HepG2 (cell line): ENCODE measurements around the gene E2F1. TPM values are rescaled to one million over a fixed set of nuclear protein-coding genes. Genes with fewer than 3 reads are reported as not detected.

ENCODE experiments used
- ADNP ChIP-seq: sonication (generic); formaldehyde crosslinking; IDR thresholded peaks from 2 replicates; pipeline ENCODE4 v1.4.0; 2020; ENCODE audit warnings: missing genetic modification reagents
- CBX2 ChIP-seq, 2 experiments: fragments of 200-600 bp in 1 of 2; sonication (generic); formaldehyde crosslinking in 1 of 2; IDR thresholded peaks; 2 replicates each; pipeline versions ENCODE4 v1.7.0 to v1.8.1; 2018 to 2022; ENCODE audit warnings: low read depth in 2 of 2, low read length in 1 of 2, mild to moderate bottlenecking in 1 of 2, missing genetic modification reagents in 1 of 2
- FUBP1 ChIP-seq: sonication (generic); formaldehyde crosslinking; IDR thresholded peaks from 2 replicates; pipeline ENCODE4 v1.5.1; 2020; ENCODE audit warnings: missing genetic modification reagents, mild to moderate bottlenecking, borderline replicate concordance
- GABPB1 ChIP-seq: IDR thresholded peaks from 2 replicates; pipeline ENCODE4 v1.6.1; 2016; ENCODE audit warnings: mild to moderate bottlenecking, missing genetic modification reagents, moderate library complexity, missing compliant biosample characterization
- GTF3A ChIP-seq: sonication (generic); formaldehyde crosslinking; conservative IDR thresholded peaks from 2 replicates; pipeline ENCODE4 v1.4.0; 2020; ENCODE audit warnings: mild to moderate bottlenecking, missing genetic modification reagents
- HNRNPH1 ChIP-seq: fragments of 200-400 bp; formaldehyde crosslinking; optimal IDR thresholded peaks from 2 replicates; pipeline ENCODE3; 2017; ENCODE audit warnings: mild to moderate bottlenecking, low read depth, low read length
- JUN ChIP-seq: sonication (generic); formaldehyde crosslinking; IDR thresholded peaks from 2 replicates; pipeline ENCODE4 v1.4.0; 2020; ENCODE audit warnings: mild to moderate bottlenecking, missing genetic modification reagents
- MIER3 ChIP-seq: IDR thresholded peaks from 2 replicates; pipeline ENCODE4 v1.6.1; 2016; ENCODE audit warnings: missing compliant biosample characterization, borderline replicate concordance
- MTA3 ChIP-seq: sonication (generic); formaldehyde crosslinking; IDR thresholded peaks from 2 replicates; pipeline ENCODE4 v1.4.0; 2020; ENCODE audit warnings: missing genetic modification reagents
- NCOA5 ChIP-seq: sonication (generic); formaldehyde crosslinking; IDR thresholded peaks from 2 replicates; pipeline ENCODE4 v1.4.0; 2020; ENCODE audit warnings: missing genetic modification reagents
- PLSCR1 ChIP-seq: sonication (generic); formaldehyde crosslinking; IDR thresholded peaks from 2 replicates; pipeline ENCODE4 v1.5.0; 2020; ENCODE audit warnings: missing genetic modification reagents, mild to moderate bottlenecking, borderline replicate concordance
- RFX3 ChIP-seq: IDR thresholded peaks from 2 replicates; pipeline ENCODE4 v1.6.1; 2016; ENCODE audit warnings: missing biosample characterization, missing genetic modification reagents
- SIX1 ChIP-seq: sonication (generic); formaldehyde crosslinking; IDR thresholded peaks from 2 replicates; pipeline ENCODE4 v1.4.0; 2020; ENCODE audit warnings: missing genetic modification reagents, borderline replicate concordance
- SMYD3 ChIP-seq: sonication (generic); formaldehyde crosslinking; IDR thresholded peaks from 2 replicates; pipeline ENCODE4 v1.8.1; 2023; ENCODE audit warnings: mild to moderate bottlenecking, missing genetic modification reagents
- TCF7L2 ChIP-seq: IDR thresholded peaks from 2 replicates; pipeline ENCODE4 v1.6.1; 2011; ENCODE audit warnings: mild to moderate bottlenecking, low read depth, low read length, moderate library complexity
- TEF ChIP-seq: sonication (generic); formaldehyde crosslinking; IDR thresholded peaks from 2 replicates; pipeline ENCODE4 v1.5.0; 2020; ENCODE audit warnings: missing genetic modification reagents
- ZKSCAN1 ChIP-seq: fragments of 150-350 bp; IDR thresholded peaks from 2 replicates; pipeline ENCODE4 v1.6.1; 2014; ENCODE audit warnings: low read length
- ZMYM4 ChIP-seq: sonication (generic); formaldehyde crosslinking; IDR thresholded peaks from 2 replicates; pipeline ENCODE4 v1.8.1; 2023; ENCODE audit warnings: mild to moderate bottlenecking, missing genetic modification reagents
- ZNF12 ChIP-seq: sonication (generic); formaldehyde crosslinking; IDR thresholded peaks from 2 replicates; pipeline ENCODE4 v1.5.0; 2020; ENCODE audit warnings: missing genetic modification reagents
- ZNF251 ChIP-seq: sonication (generic); formaldehyde crosslinking; IDR thresholded peaks from 2 replicates; pipeline ENCODE4 v1.9.0; 2021; ENCODE audit warnings: mild to moderate bottlenecking, missing genetic modification reagents
- ZNF337 ChIP-seq: sonication (generic); formaldehyde crosslinking; IDR thresholded peaks from 2 replicates; pipeline ENCODE4 v1.5.1; 2020; ENCODE audit warnings: missing genetic modification reagents, low read depth, mild to moderate bottlenecking, borderline replicate concordance
- ZNF558 ChIP-seq: sonication (generic); formaldehyde crosslinking; IDR thresholded peaks from 2 replicates; pipeline ENCODE4 v1.9.0; 2022; ENCODE audit warnings: mild to moderate bottlenecking, missing genetic modification reagents, borderline replicate concordance
- ZNF576 ChIP-seq: sonication (generic); formaldehyde crosslinking; IDR thresholded peaks from 2 replicates; pipeline ENCODE4 v1.4.0; 2020; ENCODE audit warnings: mild to moderate bottlenecking, missing genetic modification reagents
- ZNF674 ChIP-seq: sonication (generic); formaldehyde crosslinking; IDR thresholded peaks from 2 replicates; pipeline ENCODE4 v1.5.0; 2020; ENCODE audit warnings: low read depth, mild to moderate bottlenecking, missing genetic modification reagents
- ZNF678 ChIP-seq: sonication (generic); formaldehyde crosslinking; IDR thresholded peaks from 2 replicates; pipeline ENCODE4 v1.4.0; 2020; ENCODE audit warnings: mild to moderate bottlenecking, missing genetic modification reagents
- ZNF703 ChIP-seq: sonication (generic); formaldehyde crosslinking; IDR thresholded peaks from 2 replicates; pipeline ENCODE4 v1.5.1; 2020; ENCODE audit warnings: missing genetic modification reagents, mild to moderate bottlenecking, moderate library complexity, borderline replicate concordance
- ZNF746 ChIP-seq: sonication (generic); formaldehyde crosslinking; IDR thresholded peaks from 2 replicates; pipeline ENCODE4 v1.8.0; 2022; ENCODE audit warnings: mild to moderate bottlenecking, missing genetic modification reagents
- ZNF772 ChIP-seq: sonication (generic); formaldehyde crosslinking; IDR thresholded peaks from 2 replicates; pipeline ENCODE4 v1.5.0; 2020; ENCODE audit warnings: mild to moderate bottlenecking, missing genetic modification reagents
- polyA plus RNA-seq, 8 experiments: library from polyadenylated mRNA; depleted of rRNA in 3 of 8; stranded (reverse) in 7 of 8; unstranded in 1 of 8; fragments of >200 nt; fragmentation: Illumina TruSeq in 4 of 8; extraction: Trizol in 4 of 8; gene quantifications; 2 replicates each; pipeline versions ENCODE4 v1.2.1 to v1.2.3, GENCODE V29; 2011 to 2016; ENCODE audit warnings: low read depth in 4 of 8, missing spikeins in 1 of 8, mixed read lengths in 1 of 8; ENCODE audit not compliant: insufficient read depth in 1 of 8
- total RNA-seq, 5 experiments: library from RNA; depleted of rRNA; stranded (reverse); fragments of >200 nt; fragmentation: Illumina TruSeq; extraction: Trizol; gene quantifications; 2 replicates each; pipeline ENCODE4 v1.2.3, GENCODE V29; 2016; ENCODE audit warnings: low read depth in 1 of 5

E2F1 gene
- total and polyA plus RNA-seq, 2 of the 13 experiments (the other 11 are each of a cell fraction or from before 2014, with no cell fraction given) = 25.5 to 39.4 TPM

GRCh38 chr20:33731693-33732165 is 45.5 kb upstream of the E2F1 start, which contains the start of gene ZNF341 (continued):
- no peak; the same call in 1 of the 2 replicates for TF ChIP-seq GTF3A (CRISPR knock-in tag)
- TF ChIP-seq ZNF772 (CRISPR knock-in tag) = no peak
- no peak for TF ChIP-seq ZNF674 (CRISPR knock-in tag)
- TF ChIP-seq ZNF251 (CRISPR knock-in tag) = no peak
- no peak for TF ChIP-seq ZNF576
- TF ChIP-seq ZNF746 (CRISPR knock-in tag) = no peak
- TF ChIP-seq ZNF703 = peak; percentile 34; the same call in 1 of the 2 replicates
- no peak for TF ChIP-seq FUBP1 (CRISPR knock-in tag)
- no peak for TF ChIP-seq CBX2 (IDR thresholded peaks at IDR 0.05; ENCODE audit: low read depth, low read length)
- no peak for TF ChIP-seq CBX2 (CRISPR knock-in tag; IDR thresholded peaks at IDR 0.05; ENCODE audit: low read depth)
- no peak for TF ChIP-seq PLSCR1
- TF ChIP-seq NCOA5 (CRISPR knock-in tag) = no peak
- TF ChIP-seq MTA3 (CRISPR knock-in tag) = no peak
- no peak for TF ChIP-seq TCF7L2
- TF ChIP-seq ADNP (CRISPR knock-in tag) = no peak; the same call in 1 of the 2 replicates
- TF ChIP-seq ZNF558 = no peak
- TF ChIP-seq ZNF12 = peak; percentile 15; the same call in 1 of the 2 replicates
- no peak for TF ChIP-seq RFX3
- TF ChIP-seq ZNF337 (CRISPR knock-in tag) = peak; percentile 36; the same call in 1 of the 2 replicates
- TF ChIP-seq ZNF678 (CRISPR knock-in tag) = no peak
- no peak for TF ChIP-seq ZKSCAN1
- no peak for TF ChIP-seq MIER3 (CRISPR knock-in tag)
- TF ChIP-seq TEF (CRISPR knock-in tag) = 0 out of 2 replicates have a peak, but pooled peaks have one; percentile 36
- TF ChIP-seq SIX1 = no peak
- TF ChIP-seq ZMYM4 (CRISPR knock-in tag) = no peak; the same call in 1 of the 2 replicates
- TF ChIP-seq SMYD3 = no peak; the same call in 1 of the 2 replicates
- peak; percentile 82 for TF ChIP-seq GABPB1 (CRISPR knock-in tag)
- no peak for TF ChIP-seq HNRNPH1
- no peak for TF ChIP-seq JUN (CRISPR knock-in tag)
